Stromal cell of bone marrow (primary cell): ENCODE results near the gene ZFYVE28.

ENCODE experiments used
- DNase-seq: peaks from one replicate; pipeline ENCODE4 v3.0.0-alpha.2; 2012; ENCODE audit warnings: low read depth

ZFYVE28 gene

GRCh38 chr4:2270341-2271165, 147.9 kb downstream of the ZFYVE28 start:
- no peak for DNase-seq

- no peak for DNase-seq
These were observed 148.8 kb downstream of the ZFYVE28 start for GRCh38 chr4:2269618-2270163.

DNA sequence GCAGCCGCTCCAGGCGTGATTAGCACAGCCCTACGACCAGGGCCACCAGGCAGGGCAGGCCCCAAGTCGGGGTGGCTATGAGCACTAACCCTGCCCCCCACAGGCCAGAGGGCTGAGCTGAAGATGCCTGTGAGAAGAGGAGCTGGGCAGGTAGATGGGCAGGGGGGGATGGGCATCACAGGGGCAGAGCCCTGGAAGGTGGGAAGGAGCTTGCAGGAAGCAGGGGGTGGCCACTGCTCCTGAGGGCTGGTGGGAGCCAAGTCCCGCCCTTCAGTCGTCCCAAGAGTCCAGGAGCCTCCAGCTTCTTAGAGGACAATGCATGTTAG, 149.3 kb downstream of the ZFYVE28 start:
- no peak for DNase-seq

GRCh38 chr4:2268357-2269205, 149.9 kb downstream of the ZFYVE28 start:
- no peak for DNase-seq

DNA sequence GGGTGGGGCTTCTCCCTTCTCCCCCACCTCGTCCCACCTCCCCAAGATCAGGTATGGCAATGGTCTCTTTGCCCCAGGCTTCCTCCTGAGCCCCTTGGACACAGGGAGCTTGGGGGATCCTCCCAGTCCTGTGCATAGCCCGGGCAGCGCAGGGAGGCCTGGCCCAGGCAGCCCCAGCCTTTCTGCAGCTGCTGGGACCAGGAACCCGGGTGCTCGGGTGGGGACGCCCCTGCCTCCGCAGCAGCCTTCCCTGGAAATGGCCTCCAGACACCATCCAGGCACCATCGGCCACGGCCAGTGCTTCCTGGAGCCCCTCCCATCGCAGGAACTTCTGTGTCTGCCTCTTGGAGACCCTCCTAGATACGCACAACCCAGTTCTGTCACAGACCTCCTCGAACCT, 150.6 kb downstream of the ZFYVE28 start:
- DNase-seq = no peak

DNA sequence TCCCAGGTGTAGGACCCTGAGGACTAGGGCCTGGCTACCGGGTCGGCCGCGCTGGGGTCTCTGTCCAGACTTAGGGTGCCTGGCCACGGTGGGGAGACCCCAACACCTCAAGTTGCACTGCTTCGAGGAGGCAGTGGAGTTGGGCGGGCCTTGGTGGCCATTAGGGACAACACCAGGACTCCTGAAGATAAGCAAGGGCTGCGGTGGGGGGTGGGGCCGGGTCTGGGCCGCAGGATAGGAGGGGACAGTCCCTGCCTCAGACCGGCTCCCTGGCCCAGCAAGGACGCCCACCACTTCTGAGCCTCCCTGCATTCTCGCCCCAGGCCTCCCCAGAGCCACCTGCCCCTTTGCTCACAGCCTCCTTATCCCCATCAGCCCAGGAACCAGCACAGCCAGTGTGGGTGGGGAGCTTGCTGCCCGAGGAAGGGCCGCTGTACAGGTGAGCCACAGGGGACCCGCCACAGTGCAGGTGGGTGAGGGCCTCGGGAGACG, 151.1 kb downstream of the ZFYVE28 start:
- no peak for DNase-seq

DNA sequence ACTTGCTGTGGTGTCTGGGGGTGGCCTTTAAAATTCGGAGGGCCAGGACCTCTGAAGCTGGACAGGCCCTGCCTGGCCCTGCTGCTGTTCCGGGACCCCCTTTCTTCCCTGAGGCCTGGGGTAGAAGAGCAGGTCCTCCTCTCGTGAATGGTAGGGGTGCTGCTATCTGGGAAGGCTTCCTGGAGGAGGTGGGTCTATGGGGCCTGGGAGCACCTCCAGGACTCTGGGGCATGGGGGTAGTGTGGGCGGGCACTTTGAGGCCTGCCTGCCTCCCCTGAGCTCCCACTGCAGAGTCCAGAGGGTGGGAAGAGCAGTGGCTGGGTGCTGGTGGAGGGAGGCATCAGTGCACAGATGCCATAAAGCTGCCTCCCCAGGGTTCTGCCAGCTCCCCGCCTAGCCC, 151.6 kb downstream of the ZFYVE28 start:
- no peak for DNase-seq

DNA sequence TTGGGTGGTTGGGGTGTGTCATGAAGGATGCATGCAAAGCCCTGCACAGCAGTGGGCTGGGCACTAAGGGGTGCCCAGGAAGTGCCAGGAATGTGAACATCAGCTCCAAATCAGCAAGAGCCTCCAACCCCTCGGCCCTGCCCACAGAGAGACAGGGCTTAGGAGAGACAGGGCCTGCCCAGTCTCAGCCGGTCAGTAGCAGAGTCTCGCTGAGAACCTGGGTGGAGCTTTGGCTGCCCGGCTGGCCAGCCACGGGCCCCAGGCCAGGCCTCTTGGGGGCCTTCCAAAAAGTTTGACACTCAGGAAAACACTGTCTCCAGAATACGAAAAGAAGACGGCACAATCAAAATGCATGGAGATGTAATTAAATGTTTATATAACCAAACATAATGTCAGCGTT, 152.3 kb downstream of the ZFYVE28 start:
- DNase-seq = peak; percentile 71

DNA sequence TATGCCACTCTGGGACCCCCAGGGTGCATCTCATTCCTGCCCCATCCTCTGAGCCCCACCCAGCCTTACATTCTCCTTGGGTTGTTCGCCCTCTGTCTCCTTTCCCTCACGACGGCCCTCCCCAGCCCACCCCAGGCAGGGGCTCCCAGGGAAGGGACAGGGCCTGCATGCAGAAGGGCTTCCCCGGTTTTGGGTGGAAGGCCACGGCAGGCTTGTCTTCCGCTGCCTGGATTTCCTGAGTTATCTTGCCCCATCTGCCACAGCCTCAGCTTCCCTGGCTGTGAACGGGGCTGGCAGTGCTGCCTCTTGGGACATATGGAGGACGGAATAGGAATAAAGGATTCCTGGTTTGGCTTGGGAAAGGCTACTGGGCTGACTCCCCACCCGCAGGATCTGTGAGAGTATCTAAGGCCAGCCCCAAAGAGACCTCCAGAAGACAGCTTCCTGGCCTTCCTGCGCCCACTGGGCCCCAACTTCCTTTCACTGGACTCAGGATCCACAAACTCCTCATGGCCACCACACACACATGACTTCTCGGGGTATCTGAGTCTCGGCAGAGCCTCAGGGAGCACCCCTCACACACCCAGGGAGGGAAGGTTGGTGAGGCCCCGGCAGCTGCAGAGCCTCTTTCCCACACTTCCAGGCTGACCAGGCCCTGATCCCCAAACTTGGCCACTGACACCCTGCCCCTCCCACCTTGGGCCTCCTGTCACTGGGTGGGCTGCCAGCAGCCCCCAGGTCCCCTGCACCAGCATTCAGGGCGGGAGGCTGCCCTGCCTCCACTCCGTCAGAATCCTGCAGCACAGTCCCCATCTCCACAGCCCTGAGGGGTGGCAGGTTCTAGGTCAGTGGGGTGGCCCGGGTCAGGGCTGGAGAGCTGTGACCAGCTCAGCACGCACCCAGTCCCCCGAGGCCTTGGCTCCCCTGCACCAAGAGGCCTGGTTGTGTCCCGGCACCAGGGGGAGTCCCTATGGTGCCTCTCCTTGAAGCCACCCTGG, 153.0 kb downstream of the ZFYVE28 start:
- no peak for DNase-seq

DNA sequence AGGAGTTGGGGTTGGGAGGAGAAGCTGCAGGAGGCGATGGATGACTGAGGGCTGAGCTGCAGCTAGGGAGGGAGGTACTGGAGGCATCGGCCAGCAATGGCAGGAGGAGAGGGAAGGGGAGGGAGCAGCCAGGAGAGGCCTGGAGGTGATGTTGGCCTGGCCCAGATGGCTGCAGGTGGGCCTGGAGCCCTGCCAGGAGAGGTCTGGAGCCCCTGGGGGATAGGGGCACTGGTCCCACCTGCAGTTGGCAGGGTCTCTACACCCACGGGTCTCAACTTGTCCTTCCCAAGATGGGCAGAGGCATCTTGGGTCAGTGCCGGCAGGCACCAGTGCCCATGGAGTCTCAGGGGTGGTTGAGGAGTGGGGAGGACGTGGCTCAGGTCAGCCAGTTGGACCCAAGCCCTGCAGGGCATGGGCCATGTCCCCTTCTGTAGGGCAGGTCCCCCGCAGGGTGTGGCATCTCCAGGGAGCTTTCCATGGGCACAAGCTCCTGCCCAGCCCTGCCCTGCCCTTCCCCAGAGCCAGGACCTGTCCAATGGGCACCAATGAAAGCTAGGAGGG, 153.9 kb downstream of the ZFYVE28 start:
- DNase-seq = no peak

- DNase-seq = no peak
These were observed 154.5 kb downstream of the ZFYVE28 start for GRCh38 chr4:2263926-2264321.

GRCh38 chr4:2262944-2263250, 155.5 kb downstream of the ZFYVE28 start:
- no peak for DNase-seq

GRCh38 chr4:2262145-2262943, 156.1 kb downstream of the ZFYVE28 start:
- DNase-seq = peak; percentile 99

DNA sequence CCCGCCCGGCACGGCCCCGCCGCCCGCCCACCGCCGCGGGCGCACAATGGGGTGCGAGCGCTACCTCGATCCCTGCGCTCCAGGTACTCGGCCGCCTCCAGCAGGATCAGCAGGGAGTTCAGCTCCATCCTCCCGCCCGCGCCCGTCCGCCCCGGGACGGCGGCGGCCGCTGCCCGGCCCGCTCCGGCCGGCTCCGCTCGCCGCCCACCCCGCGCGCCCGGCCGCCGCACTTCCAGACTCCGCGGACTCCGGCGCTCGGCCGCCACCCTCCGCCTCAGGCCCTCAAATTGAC, 156.6 kb downstream of the ZFYVE28 start, which contains the start of gene MXD4:
Gene MXD4, minus strand, starts transcription at position 257 of the 292 bp plus-strand sequence. Its CDS starts 129 bp downstream, at position 128.
- DNase-seq = no peak

DNA sequence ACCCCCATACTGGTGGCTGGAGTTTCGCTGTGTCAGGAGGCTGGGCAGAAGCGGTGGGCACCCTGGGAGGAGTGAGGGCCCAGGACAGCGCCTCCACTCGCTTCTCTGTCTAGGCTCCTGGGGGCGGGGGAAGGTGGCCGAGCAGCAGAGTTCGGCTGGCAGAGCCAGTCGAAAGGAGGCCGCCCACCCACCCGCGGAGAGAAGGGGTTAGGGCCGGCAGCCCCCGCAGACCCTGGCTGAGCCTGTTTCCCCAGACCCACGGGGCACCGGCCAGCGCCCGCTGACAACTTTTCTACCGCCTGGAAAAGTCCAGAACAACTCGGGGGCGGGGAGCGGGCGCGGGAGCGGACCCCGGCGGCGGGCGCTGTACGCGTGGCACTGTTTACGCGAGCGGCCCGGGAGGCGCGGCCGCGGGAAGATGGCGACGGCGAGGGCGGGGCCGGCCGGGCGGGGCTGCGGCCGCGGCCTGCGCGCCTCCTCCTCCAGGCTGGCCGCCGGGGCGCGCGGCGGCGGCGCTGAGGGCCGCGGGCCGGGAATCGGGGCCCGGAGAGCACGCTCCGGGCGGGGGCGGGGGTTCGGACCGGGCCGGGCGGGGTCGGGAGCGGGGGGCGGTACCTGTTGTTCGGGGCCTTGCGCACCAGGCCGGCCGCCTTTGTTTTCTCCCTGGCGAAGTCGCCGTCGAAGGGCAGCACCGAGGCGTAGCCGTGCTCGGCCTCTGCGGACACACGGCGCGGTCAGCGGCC, 157.2 kb downstream of the ZFYVE28 start:
- no peak for DNase-seq

- no peak for DNase-seq
These were observed 157.9 kb downstream of the ZFYVE28 start for GRCh38 chr4:2260344-2261109.

DNA sequence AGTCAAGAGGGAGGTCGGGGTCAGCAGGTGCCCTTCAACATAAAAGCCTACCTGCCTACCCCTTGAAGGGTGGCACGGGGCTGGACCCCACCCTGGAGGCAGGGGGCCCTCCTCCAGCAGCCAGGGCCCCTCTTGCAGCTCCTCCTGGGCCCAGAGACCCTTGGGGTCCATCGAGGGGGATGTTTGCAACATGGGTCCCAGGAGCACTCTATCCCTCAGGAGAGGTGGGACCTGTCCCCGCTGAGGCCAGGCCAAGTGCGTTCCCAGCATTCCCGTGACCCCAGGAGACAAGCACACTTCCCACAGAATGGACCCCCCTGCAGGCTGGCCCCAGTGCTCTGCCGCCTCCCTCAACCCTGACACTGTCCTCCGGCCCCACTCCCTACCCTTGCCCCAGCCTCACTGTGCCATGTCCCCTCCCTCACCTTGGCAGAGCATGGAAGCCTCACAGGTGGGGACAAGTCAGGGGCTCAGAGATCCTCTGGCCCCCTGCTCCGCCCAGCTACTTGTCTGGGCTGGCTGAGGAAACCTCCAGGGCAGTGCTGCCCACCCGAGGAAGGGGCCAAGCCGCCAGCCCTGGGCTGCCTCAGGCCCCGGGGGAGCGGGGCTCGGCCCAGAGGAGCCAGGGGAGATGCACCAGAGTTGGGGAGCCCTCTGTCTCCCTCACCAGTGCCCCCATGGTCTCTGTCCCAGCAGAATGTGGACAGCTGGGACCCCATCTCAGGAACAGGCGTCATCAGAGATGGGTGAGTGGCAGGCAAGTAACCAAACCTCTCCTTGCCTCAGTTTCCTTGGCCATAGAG, 158.7 kb downstream of the ZFYVE28 start:
- no peak for DNase-seq

DNA sequence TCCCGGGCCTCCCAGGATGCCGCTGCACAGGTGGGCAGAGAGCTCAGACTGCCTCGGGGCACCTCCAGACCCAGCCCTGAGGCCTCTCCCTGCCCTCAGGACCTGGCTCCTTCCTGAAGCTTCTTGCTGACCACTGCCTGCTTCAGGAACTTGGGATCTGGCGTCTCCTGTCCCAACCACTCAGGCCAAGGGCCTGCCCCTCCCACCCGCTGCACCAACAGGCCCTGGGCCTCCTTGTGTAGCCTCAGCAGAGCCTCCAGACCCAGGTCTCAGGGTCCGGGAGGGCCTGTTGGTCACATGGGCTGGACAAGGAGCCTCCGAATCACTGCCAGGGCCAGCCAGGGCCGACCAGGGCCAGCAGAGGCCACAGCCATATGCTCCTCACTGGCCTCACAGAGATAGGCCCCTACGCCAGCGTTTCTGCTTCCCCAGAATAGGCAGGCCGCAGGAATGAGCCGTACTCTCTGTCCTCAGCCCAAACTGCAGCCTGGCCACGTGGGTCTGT, 159.4 kb downstream of the ZFYVE28 start:
- DNase-seq = no peak
